LoVo (cell line): ENCODE results near the gene CST9L.

Source experiments
- DNase-seq: peaks from one replicate; pipeline ENCODE4 v3.0.0-alpha.2; 2016; ENCODE audit warnings: low spot score

CST9L gene, protein sequence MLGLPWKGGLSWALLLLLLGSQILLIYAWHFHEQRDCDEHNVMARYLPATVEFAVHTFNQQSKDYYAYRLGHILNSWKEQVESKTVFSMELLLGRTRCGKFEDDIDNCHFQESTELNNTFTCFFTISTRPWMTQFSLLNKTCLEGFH

DNA sequence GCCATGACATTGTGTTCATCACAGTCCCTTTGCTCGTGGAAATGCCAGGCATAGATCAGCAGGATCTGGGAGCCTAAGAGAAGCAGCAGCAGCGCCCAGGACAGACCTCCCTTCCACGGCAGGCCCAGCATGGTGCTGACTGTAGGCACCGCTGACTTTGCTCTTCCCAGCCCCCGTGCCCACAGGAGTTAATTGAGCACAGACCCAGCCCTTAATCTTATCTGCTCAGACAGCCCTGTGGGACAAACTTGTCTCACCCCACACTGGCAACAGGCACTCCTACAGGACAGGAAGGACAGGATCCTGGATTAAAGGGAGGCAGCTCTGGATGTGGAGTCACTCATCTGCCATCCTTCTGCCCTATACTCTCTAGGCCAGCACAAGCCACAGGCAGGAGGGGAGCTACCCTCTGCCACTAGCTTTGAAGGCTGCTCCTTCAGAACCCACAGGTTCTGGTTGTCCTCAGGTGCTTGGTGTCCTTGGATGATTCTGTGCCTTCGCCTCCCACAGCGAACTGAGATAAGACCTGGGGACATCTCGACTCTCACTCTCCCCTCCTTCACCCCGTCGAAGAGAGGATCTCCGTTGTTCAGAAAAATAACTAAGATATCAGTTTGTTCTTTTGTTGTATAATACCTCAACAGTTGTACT, at the start of gene CST9L:
Gene CST9L (minus strand): TSS at position 165 of the 651 bp plus-strand sequence. CDS start 34 bp downstream, at position 131.
- DNase-seq = no peak

DNA sequence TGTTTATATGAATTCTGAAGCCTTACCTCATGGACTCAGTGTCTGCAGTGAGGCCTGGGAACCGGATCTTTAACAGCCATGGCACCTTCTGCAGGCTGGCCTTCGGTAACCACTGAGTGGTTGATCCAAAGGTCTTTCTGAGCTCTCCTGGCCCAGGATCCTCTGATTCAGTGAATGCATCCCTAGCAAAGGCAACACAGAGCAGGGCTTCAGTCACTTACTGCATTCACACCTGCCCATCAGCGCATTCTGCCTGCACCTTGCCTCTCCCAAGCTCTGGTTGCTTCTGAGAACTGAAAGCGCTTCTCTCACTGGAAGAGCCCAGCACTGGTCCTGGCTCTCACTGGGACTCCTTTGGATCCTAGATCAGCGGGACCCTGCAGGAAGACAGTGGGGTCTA, 45.9 kb upstream of the CST9L start:
- no peak for DNase-seq

DNA sequence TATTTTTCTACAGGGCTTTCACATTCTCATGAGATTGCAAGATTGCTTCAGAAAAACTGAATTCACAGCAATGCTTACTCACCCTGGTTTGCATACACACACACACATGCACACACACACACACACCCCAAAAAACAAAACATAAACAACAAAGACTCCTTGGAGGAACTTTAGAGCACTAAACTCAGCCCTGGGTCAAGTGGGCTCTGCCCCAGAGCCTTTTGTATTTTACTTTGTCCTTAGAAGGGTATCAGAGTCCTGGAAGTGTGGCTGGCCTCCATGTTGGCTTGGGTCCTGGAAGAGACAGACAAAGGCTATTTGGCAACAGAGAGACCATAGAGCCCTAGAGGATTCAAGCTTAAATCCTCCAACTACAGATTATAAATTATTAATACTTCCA, 45.4 kb upstream of the CST9L start:
- DNase-seq = no peak

DNA sequence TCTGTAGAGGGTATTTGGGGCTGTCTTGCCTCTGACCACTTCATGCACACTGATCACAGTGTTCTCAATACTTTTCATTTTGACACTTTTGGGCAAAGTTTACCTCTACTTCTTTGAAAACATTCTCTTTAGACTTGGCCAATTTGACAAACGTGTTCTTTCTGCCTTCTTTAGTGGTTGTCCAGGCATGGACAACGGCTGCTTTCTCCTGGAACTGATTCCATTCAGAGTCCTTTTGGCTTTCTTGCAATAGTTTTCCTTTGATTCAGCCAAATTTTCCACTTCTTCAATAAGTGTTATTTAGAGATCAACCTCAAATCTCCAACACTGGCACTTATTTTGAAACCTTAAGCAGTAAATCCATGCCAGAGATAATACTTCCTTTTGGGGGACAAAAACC, 44.1 kb upstream of the CST9L start:
- no peak for DNase-seq

DNA sequence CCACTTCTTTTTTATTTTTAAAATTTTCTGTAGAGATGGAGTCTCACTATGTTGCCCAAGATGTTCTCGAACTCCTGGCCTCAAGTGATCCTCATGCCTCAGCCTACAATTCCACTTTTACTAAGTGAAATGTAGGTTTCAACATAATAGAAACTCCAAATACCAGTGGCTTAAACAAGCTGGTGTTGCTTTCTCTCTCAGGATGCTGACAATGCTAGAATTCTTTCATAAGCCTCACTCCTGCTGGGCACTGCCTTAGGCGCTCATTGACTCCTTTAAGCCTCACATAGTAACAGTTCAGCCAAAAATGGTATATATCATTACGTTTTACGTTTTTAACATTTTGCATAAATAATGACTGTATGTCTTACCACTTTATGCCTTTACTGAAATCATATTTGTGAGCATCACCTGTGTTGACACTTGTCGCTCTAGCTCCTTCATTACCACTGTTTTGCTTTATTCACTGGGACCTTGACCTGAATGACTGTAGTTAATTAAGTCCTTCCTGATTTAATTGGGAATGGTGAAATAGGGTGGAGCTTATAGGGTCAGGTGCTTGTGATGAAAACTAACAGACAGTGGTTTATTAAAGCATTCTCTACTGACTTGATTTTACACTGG, 41.3 kb upstream of the CST9L start:
- no peak for DNase-seq

DNA sequence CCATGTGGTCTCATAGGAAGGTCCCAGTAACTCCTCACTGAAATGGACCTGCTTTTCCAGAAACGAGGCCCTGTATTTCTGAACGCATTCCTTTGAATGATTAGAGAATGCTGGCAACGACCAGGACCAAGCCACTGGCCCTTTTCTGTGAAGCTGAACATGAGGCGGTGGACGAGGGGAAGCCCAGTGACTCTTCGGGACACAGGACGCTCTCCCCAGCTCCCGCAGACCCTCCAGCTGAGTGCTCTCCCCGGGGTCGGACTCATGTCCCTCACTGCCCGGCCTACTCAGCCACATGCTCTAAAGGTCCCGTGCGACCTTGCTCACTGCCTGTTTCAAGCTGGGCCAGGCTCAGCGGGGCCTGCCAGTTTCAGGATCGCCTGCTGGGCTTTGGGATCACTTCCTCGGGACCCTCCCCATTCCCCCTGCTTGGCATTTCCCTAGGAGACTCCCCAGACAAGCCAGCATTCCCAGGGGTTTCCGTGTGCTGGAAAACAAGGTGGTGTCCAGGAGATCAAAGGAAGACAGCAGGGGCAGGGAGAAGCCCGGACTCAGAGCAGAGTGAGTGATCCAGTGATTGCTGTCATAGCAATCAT, 40.1 kb upstream of the CST9L start:
- no peak for DNase-seq

DNA sequence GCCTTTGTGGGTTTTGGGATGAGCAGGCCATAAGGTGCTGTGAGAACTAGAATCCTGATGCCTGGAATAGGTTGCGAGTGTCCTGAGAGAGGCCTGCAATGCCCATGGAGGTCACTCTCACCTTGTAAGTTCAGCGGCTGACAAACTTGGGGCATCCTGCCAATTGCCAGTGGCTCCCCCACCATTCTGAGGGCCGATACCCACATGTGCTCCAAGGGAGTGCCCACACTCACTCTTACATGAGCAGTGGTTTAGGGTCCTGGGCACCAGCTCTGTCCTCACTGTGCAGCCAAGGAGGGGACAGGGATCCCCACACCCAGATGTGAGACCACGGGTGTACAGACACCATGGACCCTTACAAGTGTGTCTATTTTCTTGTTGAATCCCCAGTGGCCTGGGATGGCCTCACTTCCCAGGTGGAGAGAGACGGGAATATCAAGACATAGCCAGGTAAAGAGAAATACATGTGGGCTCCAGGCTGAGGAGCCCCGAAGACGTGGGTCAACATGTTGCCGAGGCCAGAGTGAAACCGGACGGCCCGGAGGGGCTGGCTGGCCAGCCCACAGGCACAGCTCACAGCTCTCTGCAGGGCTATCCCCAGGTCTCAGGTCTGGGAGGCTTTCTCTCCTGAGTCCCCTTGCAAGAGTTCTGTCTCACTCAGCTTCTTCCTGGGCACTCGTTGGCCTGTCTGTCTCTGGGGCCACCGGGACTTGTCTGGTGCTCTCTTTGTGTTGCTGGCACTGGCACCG, 39.4 kb upstream of the CST9L start:
- DNase-seq = no peak

DNA sequence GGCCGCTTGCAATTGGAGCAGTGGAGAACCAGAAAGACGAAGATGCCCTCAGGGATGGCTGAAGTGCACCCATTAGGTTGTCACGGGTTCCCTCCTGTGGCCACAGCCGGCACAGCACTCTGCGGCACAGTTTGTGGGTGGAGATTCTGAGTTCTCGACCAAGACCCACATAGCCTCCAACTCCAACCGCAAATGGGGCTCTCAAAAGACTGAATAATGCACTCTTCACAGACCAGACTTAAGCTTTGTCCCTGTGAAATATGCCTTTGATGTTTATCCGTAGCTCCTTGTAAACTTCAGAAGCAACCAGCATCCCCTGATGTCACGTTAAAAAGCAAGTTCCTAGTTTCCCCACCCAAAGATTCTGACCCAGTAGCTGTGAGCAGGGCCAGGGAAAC, 38.4 kb upstream of the CST9L start:
- DNase-seq = peak; percentile 54

DNA sequence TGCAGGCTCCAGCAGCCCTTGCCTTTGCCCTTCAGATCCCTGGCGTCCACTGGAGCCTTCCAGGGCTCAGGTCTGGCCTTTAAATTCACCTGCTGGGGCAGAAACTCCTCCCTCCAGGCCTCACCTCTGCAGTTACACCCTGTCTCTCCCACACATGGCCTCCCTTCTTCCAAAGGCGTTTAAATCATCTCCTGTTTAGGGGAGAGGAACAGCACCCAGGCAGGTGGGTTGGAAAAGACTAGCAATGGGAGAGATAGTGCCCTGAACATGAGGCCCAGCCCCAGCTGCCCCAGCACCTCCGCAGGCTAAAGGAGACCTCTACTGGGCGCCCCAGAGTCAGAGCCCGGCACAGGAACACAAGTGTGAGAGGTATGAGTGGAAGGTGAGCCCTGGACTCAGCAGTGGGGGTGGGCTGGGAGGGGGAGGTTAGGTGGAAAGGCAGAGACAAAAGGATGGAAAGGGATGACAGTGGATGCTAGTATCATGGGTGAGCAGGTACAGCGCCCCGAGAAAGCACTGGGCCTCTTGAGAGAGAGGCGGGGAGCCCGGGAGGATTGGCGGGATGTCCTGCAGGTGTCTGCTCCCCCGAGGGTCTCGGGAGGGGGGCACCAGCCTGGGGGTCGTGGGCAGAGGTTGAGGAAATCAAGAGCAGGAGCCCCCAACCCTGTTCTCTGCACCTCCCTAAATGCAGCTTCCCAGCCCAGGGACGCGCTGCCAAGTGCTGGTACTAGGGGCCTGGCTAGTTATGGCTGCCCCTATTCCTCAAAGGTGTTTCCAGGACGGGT, 37.8 kb upstream of the CST9L start, which contains the start of gene CST9:
Gene CST9 (minus strand): TSS at position 51 of the 785 bp plus-strand sequence. CDS start 53 bp downstream, outside the sequence.
- no peak for DNase-seq

DNA sequence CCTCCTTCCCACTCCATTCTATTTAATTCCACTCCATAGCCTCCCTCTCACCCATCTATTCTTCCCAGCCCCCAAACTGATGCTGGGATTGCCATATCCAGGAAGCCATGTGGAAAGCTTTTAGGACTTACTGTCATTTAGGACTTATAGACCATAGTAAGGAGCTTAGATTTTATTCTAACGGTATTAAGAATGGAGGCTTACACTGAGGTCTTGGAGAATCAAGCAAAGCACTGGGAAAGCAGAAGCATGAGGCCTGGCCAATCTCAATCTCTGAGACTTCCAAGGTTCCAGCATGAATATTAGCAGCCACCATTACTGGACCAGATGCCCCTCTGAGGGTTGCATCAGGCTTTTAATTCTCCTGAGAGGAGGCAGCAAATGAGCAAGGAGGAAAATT, 36.0 kb upstream of the CST9L start:
- DNase-seq = no peak

DNA sequence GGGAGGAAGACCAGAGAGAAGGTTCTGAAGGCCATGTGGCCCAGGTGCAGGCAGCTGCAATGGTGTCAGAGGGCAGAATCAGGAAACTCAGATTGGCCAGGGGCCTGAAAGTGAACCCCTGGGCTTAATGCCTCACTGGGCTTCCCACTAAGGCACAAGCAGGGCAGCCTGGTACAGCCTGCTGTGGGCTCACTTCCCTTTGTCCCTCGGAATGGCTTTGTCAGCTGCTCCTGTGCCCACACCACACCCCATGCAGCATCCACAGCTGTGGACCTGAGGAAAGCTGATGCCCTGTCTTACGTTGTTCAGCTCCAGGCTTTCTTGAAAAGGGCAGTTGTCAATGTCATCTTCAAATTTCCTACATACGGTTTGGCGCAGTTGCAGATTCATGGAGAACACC, 35.0 kb upstream of the CST9L start:
- no peak for DNase-seq

DNA sequence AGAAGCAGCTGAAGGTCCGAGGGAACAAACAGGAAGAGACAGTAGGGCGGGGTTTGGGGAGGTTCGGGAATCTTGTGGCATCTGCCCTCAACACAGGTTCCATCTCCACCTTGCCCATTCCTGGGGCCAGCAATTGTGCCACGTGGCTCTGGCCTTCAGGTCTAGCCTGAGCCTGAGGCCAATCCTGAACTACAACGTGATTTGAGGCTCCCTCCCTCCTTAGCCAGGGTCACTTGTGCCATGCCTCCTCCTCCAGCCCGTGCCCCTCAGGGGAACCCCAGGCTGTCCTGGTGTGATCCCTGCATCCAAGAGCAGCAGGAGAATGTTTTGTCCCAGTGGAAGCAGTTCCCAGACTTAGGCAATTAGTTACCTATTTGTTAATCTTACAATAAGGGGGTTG, 34.4 kb upstream of the CST9L start:
- DNase-seq = no peak

DNA sequence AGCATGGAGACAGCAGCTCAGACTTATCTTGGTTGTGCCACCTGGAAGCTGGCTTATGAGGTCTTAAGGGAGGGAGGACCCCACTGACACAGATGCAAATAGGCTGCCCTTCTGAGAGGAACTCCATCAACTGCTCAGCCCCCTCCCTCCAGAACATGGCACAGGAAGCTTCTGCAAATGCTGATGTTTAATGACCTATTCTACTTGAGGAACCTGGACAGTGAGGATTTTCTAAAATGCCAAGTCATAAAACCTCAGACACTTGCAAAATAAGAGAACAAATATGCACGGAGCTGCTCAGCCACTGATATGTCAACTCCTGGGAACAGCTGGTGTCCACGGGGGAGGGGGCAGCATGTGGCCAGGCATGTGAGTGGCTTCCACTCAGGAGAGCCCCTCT, 34.0 kb upstream of the CST9L start:
- DNase-seq = no peak

DNA sequence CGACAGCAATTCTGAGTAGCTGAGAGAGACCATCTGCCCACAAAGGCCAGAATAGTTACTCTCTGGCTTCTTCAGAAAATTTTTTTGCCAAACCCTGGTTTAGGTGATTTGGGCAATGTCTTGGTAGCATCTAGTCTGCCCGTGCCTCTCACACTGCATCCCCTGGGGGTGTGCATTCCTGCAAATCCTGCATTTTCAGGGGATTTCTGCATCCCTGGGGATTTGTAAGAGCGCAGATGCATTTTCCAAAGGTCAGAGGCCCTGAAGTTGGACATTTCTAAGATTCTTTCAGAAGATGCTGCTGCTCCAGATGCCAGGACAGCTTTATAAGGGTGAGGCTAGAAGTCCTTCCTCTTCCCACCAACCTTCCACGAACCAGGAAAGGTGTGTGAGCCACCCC, 33.4 kb upstream of the CST9L start:
- DNase-seq = no peak

DNA sequence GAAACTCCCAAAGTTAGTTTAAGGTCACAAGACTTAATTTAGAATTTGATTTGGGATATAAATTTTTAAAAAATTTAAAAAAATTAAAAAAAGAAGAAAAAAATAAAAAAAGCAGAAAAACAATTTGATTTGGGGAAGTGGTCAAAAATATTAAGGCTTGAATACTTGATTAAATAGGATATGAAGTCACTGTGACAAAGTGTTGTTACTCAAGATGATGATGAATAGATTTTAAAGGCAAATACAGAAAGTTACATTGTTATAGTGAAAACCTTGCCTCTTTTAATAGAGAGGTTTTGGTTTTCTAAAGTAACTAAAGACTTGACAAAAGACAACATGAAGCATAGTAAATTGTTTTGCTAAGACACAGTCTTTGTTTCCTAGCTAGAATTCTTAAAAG, 30.2 kb upstream of the CST9L start:
- DNase-seq = no peak

DNA sequence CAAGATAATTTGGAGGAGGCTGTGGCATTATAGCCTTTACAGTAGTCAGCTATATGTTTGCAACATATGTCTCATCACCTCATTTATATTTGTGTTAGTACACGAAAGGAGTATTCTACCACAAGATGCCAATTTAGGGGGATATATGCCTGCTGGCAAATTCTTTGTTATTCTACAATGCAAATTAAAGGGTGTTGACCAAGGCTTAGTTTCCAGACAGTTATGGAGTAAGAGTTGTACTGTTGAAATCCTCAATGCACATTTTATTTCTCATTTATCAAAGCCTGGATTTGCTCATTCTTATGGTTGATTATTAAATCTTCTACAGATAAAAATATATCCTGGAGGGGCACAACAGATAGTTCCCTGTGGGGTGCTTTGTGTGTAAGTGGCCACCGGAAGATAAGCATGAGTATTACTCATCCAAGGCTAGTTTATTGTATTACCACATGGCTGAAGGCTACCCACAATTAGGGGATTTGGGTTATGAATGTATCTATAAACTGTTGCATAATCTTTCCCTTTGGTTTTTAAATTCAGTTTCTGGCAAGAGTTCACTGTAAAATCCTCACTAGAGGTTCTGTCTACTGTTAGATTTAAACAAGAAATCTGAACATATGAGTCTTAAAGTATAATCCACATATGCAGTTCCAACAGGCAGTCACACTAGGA, 28.4 kb upstream of the CST9L start:
- DNase-seq = no peak

DNA sequence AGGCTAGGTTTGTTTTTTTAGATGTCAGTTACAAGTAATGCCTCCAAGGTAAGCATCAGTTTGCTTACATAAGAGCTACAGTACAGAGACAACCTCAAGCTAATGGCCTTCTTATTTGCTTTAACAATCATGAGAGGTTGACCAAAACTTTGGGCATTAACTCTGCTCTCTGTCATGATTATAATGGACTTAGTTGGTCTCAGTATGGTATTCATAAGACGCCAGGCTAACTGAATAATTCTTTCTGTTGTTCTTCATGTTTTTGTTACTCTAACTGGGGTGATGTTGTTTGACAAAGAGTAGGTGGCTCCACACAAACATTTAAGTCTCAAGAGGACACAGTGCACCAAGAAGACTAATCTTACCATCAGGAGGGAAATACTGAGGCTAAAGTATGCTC, 27.7 kb upstream of the CST9L start:
- no peak for DNase-seq

DNA sequence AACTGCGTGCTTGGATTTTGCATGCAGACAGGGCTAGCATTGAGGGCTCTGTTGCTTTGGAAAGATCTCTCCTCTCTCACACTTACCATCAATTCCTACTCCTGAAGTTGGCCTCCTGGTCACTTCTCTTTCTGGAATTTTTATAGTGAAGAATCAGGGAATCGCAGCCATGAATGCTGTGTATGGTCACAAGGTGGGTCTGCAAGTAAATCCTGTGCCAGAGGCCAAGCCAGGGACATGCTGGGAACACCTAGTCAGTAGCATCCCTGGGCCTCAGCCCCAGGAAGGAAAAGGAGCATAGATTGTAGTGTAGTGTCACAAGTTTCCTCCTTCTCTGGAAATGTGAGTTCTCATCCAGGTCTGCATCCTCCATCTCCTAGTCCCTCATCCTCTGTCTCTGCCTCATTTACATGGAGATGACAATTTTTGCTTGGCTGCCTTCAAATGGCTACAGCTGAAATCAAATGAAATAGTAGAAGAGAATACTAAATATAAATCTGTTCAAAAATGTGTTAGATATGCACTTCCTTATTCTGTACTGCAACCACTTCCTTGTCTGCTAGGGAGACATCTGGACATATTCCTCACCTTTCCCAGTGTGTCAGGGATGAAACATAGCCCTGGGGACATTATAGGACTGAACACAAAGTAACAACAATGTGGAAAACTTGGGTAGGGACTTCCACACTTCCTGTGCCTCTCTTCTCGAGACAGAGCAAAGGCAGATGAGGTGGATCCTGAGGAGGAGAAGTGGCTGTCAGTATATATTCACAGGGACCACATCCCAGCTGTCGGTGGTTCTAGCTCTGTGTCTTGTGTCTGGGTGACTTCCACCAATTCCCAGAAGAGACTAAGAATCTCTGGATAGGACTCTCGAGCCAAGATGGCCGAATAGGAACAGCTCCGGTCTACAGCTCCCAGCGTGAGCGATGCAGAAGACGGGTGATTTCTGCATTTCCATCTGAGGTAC, 20.4 kb upstream of the CST9L start:
- no peak for DNase-seq

DNA sequence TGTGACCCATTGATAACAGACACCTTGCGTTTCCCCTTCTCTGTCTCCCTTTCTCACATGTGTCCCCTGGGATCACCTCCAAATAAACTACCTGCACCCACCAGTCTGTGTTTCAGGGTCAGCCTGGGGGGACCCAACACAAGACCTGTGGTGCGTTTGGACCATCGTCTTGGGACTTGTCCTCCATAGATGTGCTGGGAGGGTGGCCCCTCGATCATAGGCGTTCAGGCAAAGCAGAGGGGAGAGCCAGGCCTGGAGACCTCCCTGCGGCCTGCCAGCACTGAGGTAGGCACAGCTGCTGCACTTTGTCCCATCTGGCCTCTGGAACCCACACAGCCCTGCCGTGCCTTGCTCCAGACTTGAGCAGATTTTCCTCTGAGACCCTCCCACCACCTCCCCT, 19.3 kb upstream of the CST9L start:
- no peak for DNase-seq
